NT2/D1 (cell line): ENCODE results near the gene RETREG3.

Source experiments
- YY1 ChIP-seq: IDR thresholded peaks from 2 replicates; pipeline ENCODE4 v1.6.1; 2011; ENCODE audit not compliant: insufficient read length, insufficient read depth
- ZNF274 ChIP-seq: IDR thresholded peaks from 2 replicates; pipeline ENCODE4 v1.6.1; 2011; ENCODE audit warnings: mild to moderate bottlenecking, low read depth, low read length

DNA sequence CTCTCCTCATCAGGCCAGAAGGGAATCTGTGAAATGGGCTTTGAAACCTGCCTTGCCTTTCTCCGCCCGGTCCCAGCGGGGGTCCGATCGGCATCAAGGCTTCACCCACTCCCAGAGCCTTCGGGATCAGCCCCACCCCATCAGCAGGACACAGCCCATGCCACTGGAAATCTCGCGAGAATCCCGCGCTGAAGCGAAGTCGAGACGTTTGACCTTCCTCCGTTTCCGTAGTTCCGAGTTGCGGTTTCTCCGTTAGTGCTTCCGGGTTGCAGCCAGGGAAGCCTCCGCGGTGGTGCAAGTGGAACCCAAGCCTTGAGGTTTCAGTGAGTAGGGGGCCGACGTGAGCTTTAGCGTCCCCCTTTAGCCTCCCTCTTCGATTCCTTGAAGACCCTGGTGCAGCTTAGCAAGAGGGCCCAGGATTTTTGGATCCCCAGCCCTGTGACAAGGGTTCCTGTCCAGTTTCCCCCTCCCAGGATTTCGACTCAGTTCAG, 47.2 kb downstream of the RETREG3 start, which contains the start of gene COASY:
- no peak for TF ChIP-seq ZNF274
- no peak for TF ChIP-seq YY1
